Measurements from ENCODE around the gene C9orf40.

Gene C9orf40, protein sequence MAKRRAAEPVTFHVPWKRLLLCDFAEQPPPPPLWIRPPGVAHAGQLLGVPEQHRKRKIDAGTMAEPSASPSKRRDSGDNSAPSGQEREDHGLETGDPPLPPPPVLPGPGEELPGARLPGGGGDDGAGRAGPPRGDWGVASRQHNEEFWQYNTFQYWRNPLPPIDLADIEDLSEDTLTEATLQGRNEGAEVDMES

GRCh38 chr9:74952201-74953151 lies at the start of gene C9orf40:
Gene C9orf40, minus strand, starts transcription at chr9:74952912. Its CDS starts 301 bp downstream, at chr9:74952611.
- peak; percentile 34 for DNase-seq

DNA sequence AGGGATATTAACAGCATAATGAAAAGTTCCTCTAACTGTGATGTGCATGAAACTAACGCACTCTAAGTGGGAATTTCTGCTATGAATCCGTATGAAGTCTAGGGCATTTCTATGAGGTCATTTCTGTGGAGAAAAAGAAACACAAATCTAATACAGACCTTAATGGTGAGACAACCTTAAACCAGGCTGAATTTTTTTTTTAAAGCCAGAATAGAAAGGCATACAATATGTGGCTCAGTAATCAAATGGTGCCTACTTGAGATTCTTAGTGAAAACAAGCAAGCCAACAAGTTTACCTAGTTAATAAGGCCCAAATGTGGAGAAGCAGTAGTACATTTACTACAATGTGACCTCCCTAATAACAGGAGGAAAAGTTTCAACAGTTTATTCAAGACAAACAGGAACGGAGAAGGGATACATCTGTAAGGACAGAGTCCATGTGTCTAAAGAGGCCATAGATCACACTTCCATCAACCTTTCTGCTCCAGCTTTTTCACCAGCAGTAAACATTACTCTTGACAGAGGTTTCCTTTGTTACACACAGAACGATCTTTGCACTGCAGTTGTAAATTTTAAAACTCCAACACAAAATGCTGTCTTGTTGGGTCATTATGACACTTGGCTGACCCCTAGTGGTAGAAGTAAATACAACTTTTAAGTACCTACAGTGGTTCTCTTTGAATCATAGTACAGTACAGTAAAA lies 49.2 kb upstream of the C9orf40 start:
- DNase-seq: peak; percentile 15

GRCh38 chr9:75000835-75001234 lies 48.1 kb upstream of the C9orf40 start:
- no peak for DNase-seq

DNA sequence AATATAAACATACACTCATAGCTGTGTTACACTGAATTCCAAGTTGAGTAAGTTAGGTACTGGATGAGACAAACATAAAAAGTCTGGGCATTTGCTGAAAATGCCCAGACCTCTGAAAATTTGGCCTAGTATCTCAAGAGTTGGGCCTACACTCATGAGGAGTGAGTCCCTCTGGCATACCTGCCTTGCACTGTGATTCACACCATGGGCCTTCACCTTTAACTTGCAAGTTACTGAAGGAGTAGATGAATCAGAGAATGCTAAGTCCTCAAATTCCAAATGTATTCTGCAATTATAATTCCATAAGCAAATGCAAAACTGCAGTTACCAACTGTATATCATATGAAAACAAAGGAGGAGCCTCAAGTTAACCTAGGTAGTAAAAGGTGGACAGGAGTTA lies 32.3 kb upstream of the C9orf40 start:
- DNase-seq: no peak

DNA sequence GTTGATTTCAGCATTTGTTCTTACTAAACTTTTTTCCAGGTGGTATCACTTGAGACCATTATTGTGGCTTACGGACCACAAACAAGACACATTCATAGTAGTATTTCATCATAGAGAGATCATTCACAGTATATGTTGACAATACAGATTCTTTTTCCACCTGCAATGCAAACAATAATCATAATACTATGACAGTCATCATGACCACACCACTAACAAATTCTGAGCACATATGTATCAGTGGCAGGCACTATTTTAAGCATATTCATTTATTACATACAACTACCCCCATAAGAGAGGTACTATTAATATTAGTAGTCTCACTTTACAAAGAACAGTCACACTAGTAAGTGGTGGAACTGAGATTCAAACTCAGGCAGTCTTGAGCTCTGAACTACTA lies 31.0 kb upstream of the C9orf40 start:
- DNase-seq: no peak

GRCh38 chr9:74979844-74980243 lies 27.1 kb upstream of the C9orf40 start:
- DNase-seq: no peak

DNA sequence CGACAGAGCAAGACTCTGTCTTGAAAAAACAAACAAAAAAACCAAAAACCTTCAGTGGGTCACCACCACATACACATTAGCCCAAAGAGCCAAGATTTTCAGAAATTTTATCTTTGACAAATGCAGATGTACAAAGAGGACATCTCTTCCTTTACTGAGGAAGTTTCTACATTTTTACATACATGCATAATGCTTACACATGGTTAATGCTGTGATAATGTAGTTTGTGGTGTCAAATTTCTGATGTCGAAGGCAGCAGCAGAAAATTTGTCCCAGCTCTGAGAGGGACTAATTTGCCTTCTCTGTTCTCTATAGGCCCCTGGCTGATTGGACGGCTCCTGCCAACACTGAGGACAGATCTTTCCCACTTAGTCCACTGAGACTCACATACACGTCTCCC lies 24.6 kb upstream of the C9orf40 start:
- DNase-seq: no peak

DNA sequence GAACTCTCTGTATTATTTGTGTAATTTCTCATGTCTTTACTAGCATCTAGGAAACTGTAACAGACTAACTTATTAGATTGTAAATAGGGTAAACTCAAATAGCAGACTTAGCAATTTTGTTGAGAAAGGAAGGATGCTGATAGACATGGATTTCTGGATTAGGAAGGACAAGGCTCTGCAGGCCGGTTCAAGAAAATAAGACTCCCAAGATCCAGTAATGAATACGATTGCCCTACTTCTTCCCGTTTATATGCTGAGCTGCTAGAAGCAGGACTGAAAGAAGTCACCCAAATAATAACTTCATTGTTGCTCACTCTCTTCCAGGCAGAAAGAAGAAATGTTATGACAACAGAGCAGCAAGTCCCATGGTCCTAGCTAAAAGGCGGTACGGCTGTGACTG lies 22.8 kb upstream of the C9orf40 start:
- no peak for DNase-seq

DNA sequence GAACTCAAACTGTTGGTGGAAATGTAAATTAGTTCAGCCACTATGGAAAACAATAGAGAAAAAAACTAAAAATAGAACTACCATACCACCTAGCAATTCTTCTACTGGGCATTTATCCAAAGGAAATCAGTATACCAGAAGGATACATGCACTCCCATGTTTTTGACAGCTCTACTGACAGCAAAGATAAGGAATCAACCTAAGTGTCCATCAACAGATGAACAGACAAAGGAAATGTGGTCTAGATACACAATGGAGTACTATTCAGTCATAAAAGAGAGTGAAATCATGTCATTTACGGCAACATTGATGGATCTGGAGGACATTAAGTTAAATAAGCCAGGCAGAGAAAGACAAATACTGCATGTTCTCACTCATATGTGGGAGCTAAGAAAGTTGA lies 21.8 kb upstream of the C9orf40 start:
- DNase-seq: no peak

DNA sequence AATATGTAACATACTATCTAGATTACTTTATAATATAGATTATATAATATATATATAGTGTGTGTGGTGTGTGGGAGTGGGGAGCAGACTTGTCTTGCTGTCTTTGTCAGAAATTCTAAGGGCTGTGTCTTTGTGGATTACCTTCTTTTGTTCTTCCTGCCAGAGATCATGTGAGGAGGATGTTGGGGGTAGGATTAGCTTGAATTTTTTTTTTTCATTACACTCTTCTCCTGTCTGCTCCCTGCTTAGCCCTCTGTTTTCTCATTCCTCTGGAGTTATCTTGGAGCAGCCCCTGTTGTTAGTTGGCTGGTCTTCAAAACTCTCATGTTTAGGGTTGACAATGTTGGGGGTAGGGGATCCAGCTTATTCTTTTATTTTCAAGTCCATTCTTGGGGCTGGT lies 21.0 kb upstream of the C9orf40 start:
- DNase-seq: no peak

DNA sequence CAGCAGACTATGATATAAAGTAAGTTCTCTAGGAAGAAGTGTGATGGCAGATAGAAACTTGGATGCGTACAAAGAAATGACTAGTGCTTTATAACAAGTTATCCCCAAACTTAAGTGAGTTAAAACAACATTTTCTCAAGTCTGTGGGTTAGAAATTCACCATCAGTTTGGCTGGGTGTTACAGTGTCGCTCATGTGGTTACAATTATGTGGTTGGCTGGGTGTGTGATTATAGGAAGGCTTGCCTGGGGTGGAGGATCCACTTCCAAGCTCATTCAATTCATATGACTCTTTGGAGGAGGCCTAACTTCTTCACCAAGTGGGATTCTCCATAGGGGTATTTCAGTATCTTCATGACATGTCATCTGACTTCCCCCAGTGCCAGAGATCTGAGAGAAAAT lies 10.3 kb upstream of the C9orf40 start:
- no peak for DNase-seq

- no peak for DNase-seq
Observed at GRCh38 chr9:74961496-74961895, 8.8 kb upstream of the C9orf40 start.

- DNase-seq: no peak
Observed at GRCh38 chr9:74960561-74960960, 7.8 kb upstream of the C9orf40 start.

DNA sequence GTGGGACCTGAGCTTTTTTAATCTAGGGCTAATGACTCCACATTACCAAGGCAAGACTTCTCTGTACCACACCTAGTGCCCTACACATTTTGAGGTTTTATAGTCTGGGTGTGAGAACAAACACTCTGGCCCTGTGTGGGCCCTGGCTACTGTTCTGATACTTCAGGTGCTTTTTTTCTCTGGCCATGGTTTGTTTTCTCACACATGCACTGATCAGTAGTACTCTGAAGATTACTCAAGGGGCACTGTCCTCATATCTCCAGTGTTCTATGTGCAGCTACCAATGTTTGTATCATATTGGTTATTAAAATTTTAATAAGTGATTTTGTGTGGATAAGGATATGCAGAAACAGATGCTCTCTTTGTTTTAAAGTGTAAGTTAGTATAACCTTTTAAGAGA lies 5.9 kb upstream of the C9orf40 start:
- no peak for DNase-seq

- no peak for DNase-seq
Observed at GRCh38 chr9:74953235-74953751, 581 bp upstream of the C9orf40 start.

DNA sequence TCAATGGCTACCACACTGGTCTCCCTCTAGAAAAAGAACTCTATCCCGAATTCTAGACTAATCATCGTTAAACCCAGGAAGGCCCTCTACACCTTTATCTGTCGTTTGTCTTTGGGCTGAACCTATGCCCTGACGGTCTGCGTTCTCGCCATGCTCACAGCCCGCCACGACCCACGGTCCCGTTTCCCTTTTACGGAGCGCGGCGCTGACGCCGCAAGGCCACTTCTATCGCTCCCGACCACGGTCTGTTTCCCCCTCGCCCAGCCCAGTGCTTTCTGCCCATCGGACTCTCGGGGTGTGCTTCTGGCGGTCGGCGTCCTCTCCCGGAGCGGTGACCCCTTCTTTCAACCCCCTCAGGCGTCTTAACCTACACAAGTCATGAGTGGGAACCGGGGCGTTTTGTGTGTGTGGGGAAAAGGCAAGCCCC lies 974 bp downstream of the C9orf40 start:
- peak; percentile 18 for DNase-seq

DNA sequence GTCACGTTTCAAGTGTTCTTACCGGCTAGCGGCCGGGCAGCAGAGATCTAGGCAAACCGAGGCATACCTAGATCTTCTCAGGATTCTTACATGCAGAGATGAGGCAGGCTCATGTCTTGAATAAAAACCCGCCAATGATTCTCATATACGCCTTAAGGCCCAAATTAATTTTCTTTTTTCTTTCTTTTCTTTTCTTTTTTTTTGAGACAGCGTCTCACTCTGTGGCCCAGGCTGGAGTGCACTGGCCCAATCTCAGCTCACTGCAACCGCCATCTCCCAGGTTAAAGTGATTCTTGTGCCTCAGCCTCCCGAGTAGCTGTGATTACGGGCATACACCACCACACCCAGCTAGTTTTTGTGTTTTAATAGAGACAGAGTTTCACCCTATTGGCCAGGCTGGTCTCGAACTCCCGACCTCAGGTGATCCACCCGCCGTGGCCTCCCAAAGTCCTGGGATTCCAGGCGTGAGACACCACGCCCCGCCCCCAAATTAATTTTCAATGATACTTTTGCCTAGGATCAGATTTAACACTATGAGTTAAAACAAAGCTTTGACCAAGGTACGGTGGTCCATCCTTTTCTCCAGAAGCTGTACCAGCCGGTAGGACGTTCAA lies 1.5 kb downstream of the C9orf40 start:
- DNase-seq: no peak

DNA sequence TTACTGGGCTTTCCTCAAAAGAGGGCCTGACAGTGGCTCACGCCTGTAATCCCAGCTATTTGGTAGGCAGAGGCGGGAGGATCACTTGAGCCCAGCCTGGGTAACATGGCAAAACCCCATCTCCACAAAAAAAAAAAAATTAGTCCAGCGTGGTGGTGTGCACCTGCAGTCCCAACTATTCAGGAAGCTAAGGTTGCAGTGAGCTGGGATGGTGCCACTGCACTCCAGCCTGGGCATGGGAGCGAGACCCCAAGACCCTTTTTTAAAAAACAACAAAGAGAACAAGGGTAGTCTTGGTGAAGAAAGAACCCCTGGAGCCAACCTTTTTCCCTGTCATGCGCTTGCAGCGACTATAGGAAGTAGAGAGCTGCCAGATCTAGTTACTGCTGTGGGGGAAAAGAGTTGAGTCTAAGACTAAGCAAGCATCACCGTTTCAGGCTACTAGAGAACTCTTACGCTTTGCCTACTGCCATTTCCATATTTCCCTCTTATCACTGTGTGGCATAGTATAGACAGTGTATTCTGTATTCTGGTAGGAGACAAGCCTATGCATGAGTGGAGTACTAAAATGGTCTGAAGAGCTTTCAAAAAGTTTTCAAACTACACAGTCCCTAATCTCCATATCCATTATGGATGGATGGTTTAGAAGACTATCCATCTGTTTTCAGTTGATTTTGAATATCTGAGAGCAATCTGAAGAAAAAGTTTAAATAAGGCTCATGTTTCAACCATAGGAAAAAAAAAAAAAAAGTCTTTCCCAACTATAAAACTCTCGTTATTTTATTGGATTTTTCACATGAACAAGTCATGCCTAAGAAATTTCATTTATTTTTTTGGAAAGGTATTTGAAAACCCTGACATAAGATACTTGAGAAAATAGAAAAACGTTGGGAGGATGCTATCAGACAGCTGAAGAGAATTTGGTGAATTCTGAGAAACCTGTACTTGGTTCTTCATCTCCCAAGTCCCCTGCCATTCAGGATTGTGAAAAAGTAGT lies 2.6 kb downstream of the C9orf40 start:
- DNase-seq: no peak

DNA sequence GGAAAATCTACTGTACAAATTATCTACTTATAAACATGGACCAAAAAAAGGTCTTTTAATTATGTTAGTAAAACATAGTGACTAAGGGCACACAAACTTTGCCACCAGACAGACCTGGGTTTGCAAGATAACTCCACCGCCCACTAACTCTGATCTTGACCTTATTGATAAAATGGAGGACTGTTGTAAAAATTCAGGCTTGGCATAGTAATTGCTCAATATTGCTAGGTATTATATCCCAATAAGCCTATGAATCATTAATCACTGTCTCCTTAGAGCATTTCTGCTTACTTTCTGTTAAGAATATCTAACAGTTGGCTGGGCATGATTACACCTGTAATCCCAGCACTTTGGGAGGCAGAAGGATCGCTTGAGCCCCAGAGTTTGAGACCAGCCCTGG lies 3.8 kb downstream of the C9orf40 start:
- DNase-seq: no peak

DNA sequence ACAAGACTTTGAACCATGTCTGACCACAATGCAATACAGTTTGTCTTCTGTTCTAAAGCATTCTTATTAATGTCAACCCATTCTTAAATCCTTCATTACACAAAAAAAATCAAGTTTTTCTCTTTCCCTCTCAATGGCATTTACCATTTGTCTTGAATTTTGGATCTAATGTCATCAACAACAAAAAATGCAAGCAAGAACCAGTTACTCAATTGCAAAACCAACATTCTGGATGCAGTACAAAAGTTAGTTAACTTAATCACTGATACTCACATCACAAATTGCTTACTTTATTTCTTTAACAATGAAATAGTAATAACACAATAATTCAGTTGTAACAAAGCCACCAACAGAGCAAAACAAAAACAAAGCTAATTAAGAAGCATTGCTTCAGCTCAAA lies 6.0 kb downstream of the C9orf40 start:
- DNase-seq: no peak

DNA sequence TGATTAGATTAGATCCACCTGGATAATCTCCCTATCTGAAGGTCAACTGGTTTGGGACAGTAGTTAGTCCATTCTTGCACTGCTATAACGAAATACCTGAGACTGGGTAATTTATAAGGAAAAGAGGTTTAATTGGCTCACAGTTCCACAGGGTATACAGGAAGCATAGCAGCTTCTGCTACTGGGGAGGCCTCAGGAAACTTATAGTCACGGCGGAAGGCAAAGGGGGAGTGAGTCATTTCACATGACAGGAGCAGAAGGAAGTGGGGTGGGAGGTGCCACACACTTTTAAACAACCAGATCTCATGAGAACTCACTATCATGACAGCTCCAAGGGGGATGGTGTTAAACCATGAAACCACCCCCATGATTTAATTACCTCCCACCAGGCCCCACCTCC lies 9.9 kb downstream of the C9orf40 start:
- no peak for DNase-seq

- DNase-seq: no peak
Observed at GRCh38 chr9:74940600-74940999, 12.1 kb downstream of the C9orf40 start.

Measured in DMS79 treated with DMSO at 0.1 percent for 48 hours (cell line).